ENCODE data around the gene FOXD2. TPM values are rescaled to one million over a fixed set of nuclear protein-coding genes. Genes with fewer than 3 reads are reported as not detected.

The FOXD2 gene
- total RNA-seq, 1 donor from 2014 or later = 0.11 TPM

- Mint-ChIP-seq H3K9me3 (no peaks in the 10 kb centered on the region), H3K4me3 (ENCODE audit: low read depth) (no peak overlapping the region), H3K4me1 (ENCODE audit: low read depth) (no peaks in the 10 kb centered on the region), H3K27me3 (ENCODE audit: low read depth) (peaks cover 27% of the 10 kb centered on the region), H3K27ac (no peak overlapping the region), H3K36me3 (ENCODE audit: low read depth) (no peaks in the 10 kb centered on the region)
- intact Hi-C loops (cut with micrococcal nuclease) = no loop called here
- DNase-seq (ENCODE audit: low spot score) = no peak
Measured at GRCh38 chr1:47406966-47407365, 30.9 kb upstream of the FOXD2 start.

- H3K27me3 Mint-ChIP-seq (ENCODE audit: low read depth) = peaks cover 22% of the 10 kb centered on the region
- intact Hi-C loops (cut with micrococcal nuclease) = no loop called here
- no peaks in the 10 kb centered on the region for H3K4me1 Mint-ChIP-seq (ENCODE audit: low read depth)
- H3K36me3 Mint-ChIP-seq (ENCODE audit: low read depth) = no peaks in the 10 kb centered on the region
- no peaks in the 10 kb centered on the region for H3K9me3 Mint-ChIP-seq
- no peak overlapping the region for H3K4me3 Mint-ChIP-seq (ENCODE audit: low read depth)
- no peak for DNase-seq (ENCODE audit: low spot score)
- no peak overlapping the region for H3K27ac Mint-ChIP-seq
Measured at GRCh38 chr1:47407481-47407880, 30.4 kb upstream of the FOXD2 start.

GRCh38 chr1:47409311-47410067 is 28.4 kb upstream of the FOXD2 start:
- H3K27me3 Mint-ChIP-seq (ENCODE audit: low read depth) = peaks cover 31% of the 10 kb centered on the region
- H3K4me1 Mint-ChIP-seq (ENCODE audit: low read depth) = no peaks in the 10 kb centered on the region
- no peak overlapping the region for H3K27ac Mint-ChIP-seq
- no peaks in the 10 kb centered on the region for H3K36me3 Mint-ChIP-seq (ENCODE audit: low read depth)
- H3K4me3 Mint-ChIP-seq (ENCODE audit: low read depth) = no peak overlapping the region
- no peak for DNase-seq (ENCODE audit: low spot score)
- H3K9me3 Mint-ChIP-seq = no peaks in the 10 kb centered on the region
- intact Hi-C loops (cut with micrococcal nuclease) = no loop called here

GRCh38 chr1:47410068-47410455 is 27.8 kb upstream of the FOXD2 start:
- Mint-ChIP-seq H3K27me3 (ENCODE audit: low read depth) (peaks cover 35% of the 10 kb centered on the region), H3K36me3 (ENCODE audit: low read depth) (no peaks in the 10 kb centered on the region), H3K9me3 (no peaks in the 10 kb centered on the region), H3K4me1 (ENCODE audit: low read depth) (no peaks in the 10 kb centered on the region), H3K27ac (no peak overlapping the region), H3K4me3 (ENCODE audit: low read depth) (no peak overlapping the region)
- DNase-seq (ENCODE audit: low spot score) = no peak
- intact Hi-C loops (cut with micrococcal nuclease) = no loop called here

GRCh38 chr1:47411436-47411835 is 26.4 kb upstream of the FOXD2 start:
- no peak for DNase-seq (ENCODE audit: low spot score)
- no peaks in the 10 kb centered on the region for H3K4me1 Mint-ChIP-seq (ENCODE audit: low read depth)
- no peaks in the 10 kb centered on the region for H3K9me3 Mint-ChIP-seq
- H3K27ac Mint-ChIP-seq = no peak overlapping the region
- no peaks in the 10 kb centered on the region for H3K36me3 Mint-ChIP-seq (ENCODE audit: low read depth)
- intact Hi-C loops (cut with micrococcal nuclease) = no loop called here
- no peak overlapping the region for H3K4me3 Mint-ChIP-seq (ENCODE audit: low read depth)
- H3K27me3 Mint-ChIP-seq (ENCODE audit: low read depth) = peaks cover 40% of the 10 kb centered on the region

- Mint-ChIP-seq H3K4me3 (ENCODE audit: low read depth) (no peak overlapping the region), H3K27me3 (ENCODE audit: low read depth) (peaks cover 45% of the 10 kb centered on the region), H3K36me3 (ENCODE audit: low read depth) (no peaks in the 10 kb centered on the region), H3K4me1 (ENCODE audit: low read depth) (peaks cover 2% of the 10 kb centered on the region), H3K9me3 (no peaks in the 10 kb centered on the region), H3K27ac (no peak overlapping the region)
- no peak for DNase-seq (ENCODE audit: low spot score)
- intact Hi-C loops (cut with micrococcal nuclease) = no loop called here
Measured at GRCh38 chr1:47412437-47412836, 25.4 kb upstream of the FOXD2 start.

- peaks cover 65% of the 10 kb centered on the region for H3K27me3 Mint-ChIP-seq (ENCODE audit: low read depth)
- peaks cover 4% of the 10 kb centered on the region for H3K4me1 Mint-ChIP-seq (ENCODE audit: low read depth)
- H3K9me3 Mint-ChIP-seq = no peaks in the 10 kb centered on the region
- no peaks in the 10 kb centered on the region for H3K36me3 Mint-ChIP-seq (ENCODE audit: low read depth)
- H3K27ac Mint-ChIP-seq = no peak within 1 kb of the TSS
- no peak for DNase-seq (ENCODE audit: low spot score)
- peak within 1 kb of the TSS; percentile 43 for H3K4me3 Mint-ChIP-seq (ENCODE audit: low read depth)
- intact Hi-C loops (cut with micrococcal nuclease) = loop anchor here (2.0 kb wide), 2 partner anchors 21 to 29 kb away; no protein-coding TSS in a partner anchor
Measured at GRCh38 chr1:47415728-47416318, 22.0 kb upstream of the FOXD2 start, which contains the start of gene FOXE3. Gene FOXE3, plus strand, starts transcription at chr1:47416285. Its CDS starts 31 bp downstream, at chr1:47416316.

- intact Hi-C loops (cut with micrococcal nuclease) = loop anchor here (2.0 kb wide), 2 partner anchors 20 to 28 kb away; no protein-coding TSS in a partner anchor
Measured at GRCh38 chr1:47416319-47417169, 21.3 kb upstream of the FOXD2 start.

GRCh38 chr1:47417170-47418044 is 20.4 kb upstream of the FOXD2 start:
- H3K9me3 Mint-ChIP-seq = no peaks in the 10 kb centered on the region
- peaks cover 69% of the 10 kb centered on the region for H3K27me3 Mint-ChIP-seq (ENCODE audit: low read depth)
- peaks cover 4% of the 10 kb centered on the region for H3K4me1 Mint-ChIP-seq (ENCODE audit: low read depth)
- H3K27ac Mint-ChIP-seq = no peak overlapping the region
- H3K36me3 Mint-ChIP-seq (ENCODE audit: low read depth) = no peaks in the 10 kb centered on the region
- intact Hi-C loops (cut with micrococcal nuclease) = loop anchor here (2.0 kb wide), 2 partner anchors 19 to 27 kb away; no protein-coding TSS in a partner anchor
- H3K4me3 Mint-ChIP-seq (ENCODE audit: low read depth) = peak overlapping the region; percentile 49
- no peak for DNase-seq (ENCODE audit: low spot score)

More at GRCh38 chr1:47416319-47417169, 21.3 kb upstream of the FOXD2 start:
- Mint-ChIP-seq H3K4me1 (ENCODE audit: low read depth) (peaks cover 4% of the 10 kb centered on the region), H3K36me3 (ENCODE audit: low read depth) (no peaks in the 10 kb centered on the region), H3K4me3 (ENCODE audit: low read depth) (peak overlapping the region; percentile 43), H3K27me3 (ENCODE audit: low read depth) (peaks cover 68% of the 10 kb centered on the region), H3K9me3 (no peaks in the 10 kb centered on the region), H3K27ac (no peak overlapping the region)
- DNase-seq (ENCODE audit: low spot score) = no peak

GRCh38 chr1:47418122-47418521 is 19.7 kb upstream of the FOXD2 start:
- intact Hi-C loops (cut with micrococcal nuclease) = no loop called here
- Mint-ChIP-seq H3K9me3 (no peaks in the 10 kb centered on the region), H3K27me3 (ENCODE audit: low read depth) (peaks cover 68% of the 10 kb centered on the region), H3K27ac (no peak overlapping the region), H3K4me3 (ENCODE audit: low read depth) (no peak overlapping the region), H3K4me1 (ENCODE audit: low read depth) (peaks cover 4% of the 10 kb centered on the region), H3K36me3 (ENCODE audit: low read depth) (no peaks in the 10 kb centered on the region)
- no peak for DNase-seq (ENCODE audit: low spot score)

- peaks cover 4% of the 10 kb centered on the region for H3K4me1 Mint-ChIP-seq (ENCODE audit: low read depth)
- H3K27ac Mint-ChIP-seq = no peak overlapping the region
- no peak for DNase-seq (ENCODE audit: low spot score)
- no peaks in the 10 kb centered on the region for H3K9me3 Mint-ChIP-seq
- H3K27me3 Mint-ChIP-seq (ENCODE audit: low read depth) = peaks cover 68% of the 10 kb centered on the region
- intact Hi-C loops (cut with micrococcal nuclease) = no loop called here
- no peaks in the 10 kb centered on the region for H3K36me3 Mint-ChIP-seq (ENCODE audit: low read depth)
- no peak overlapping the region for H3K4me3 Mint-ChIP-seq (ENCODE audit: low read depth)
Measured at GRCh38 chr1:47418681-47419325, 19.0 kb upstream of the FOXD2 start.

GRCh38 chr1:47420547-47420946 is 17.3 kb upstream of the FOXD2 start:
- no peak for DNase-seq (ENCODE audit: low spot score)
- Mint-ChIP-seq H3K27ac (no peak overlapping the region), H3K4me1 (ENCODE audit: low read depth) (peaks cover 4% of the 10 kb centered on the region), H3K9me3 (no peaks in the 10 kb centered on the region), H3K36me3 (ENCODE audit: low read depth) (no peaks in the 10 kb centered on the region), H3K4me3 (ENCODE audit: low read depth) (no peak overlapping the region), H3K27me3 (ENCODE audit: low read depth) (peaks cover 57% of the 10 kb centered on the region)
- intact Hi-C loops (cut with micrococcal nuclease) = no loop called here

Data from activated T-helper 2 cell treated with anti-CD3 and anti-CD28 coated beads, Interferon-gamma antibody, Interleukin-2, Interleukin-4, amounts not matched to agents 10 μg/mL and 5 μg/mL and 100 μg/mL, durations not matched to agents 14 hours and 24 hours and 36 hours (primary cell).